RWPE2 (cell line): ENCODE results near the gene RPSA.
"Not testable (repeated sequence)": the region's sequence is repeated elsewhere in the genome, so short reads cannot be mapped to it uniquely, and the experiment has no call there.

Experiments used
- ATAC-seq: fragments of 200-7000 bp; cut with Tn5 transposase; 3 replicates; pipeline ENCODE4 v1.9.1; 2021; ENCODE audit warnings: low read depth
- DNase-seq: peaks from one replicate; pipeline ENCODE4 v3.0.0-alpha.2; 2020; ENCODE audit warnings: low spot score
- H3K27ac ChIP-seq: fragments of 450-650 bp; 2 replicates; pipeline ENCODE4 v1.5.1; 2017; ENCODE audit warnings: mild to moderate bottlenecking; ENCODE audit not compliant: poor library complexity, severe bottlenecking
- H3K27me3 ChIP-seq: fragments of 250-450 bp; sonication (Bioruptor Pico); 2 replicates; pipeline ENCODE4 v1.5.1; 2021; ENCODE audit warnings: mild to moderate bottlenecking, moderate library complexity; ENCODE audit not compliant: insufficient read depth, poor library complexity, severe bottlenecking
- H3K36me3 ChIP-seq: fragments of 250-450 bp; sonication (Bioruptor Pico); 2 replicates; pipeline ENCODE4 v1.5.1; 2020; ENCODE audit warnings: low read depth, mild to moderate bottlenecking, moderate library complexity
- H3K4me1 ChIP-seq: fragments of 250-450 bp; sonication (Bioruptor Pico); 2 replicates; pipeline ENCODE4 v1.5.1; 2021; ENCODE audit warnings: mild to moderate bottlenecking, moderate library complexity; ENCODE audit not compliant: insufficient read depth, poor library complexity, severe bottlenecking
- H3K4me3 ChIP-seq: fragments of 250-450 bp; sonication (Bioruptor Pico); 2 replicates; pipeline ENCODE4 v1.5.1; 2021; ENCODE audit warnings: mild to moderate bottlenecking, moderate library complexity; ENCODE audit not compliant: severe bottlenecking
- H3K9me3 ChIP-seq: fragments of 250-450 bp; sonication (Bioruptor Pico); 2 replicates; pipeline ENCODE4 v1.5.1; 2021; ENCODE audit warnings: mild to moderate bottlenecking, moderate library complexity; ENCODE audit not compliant: severe bottlenecking
- TF ChIP-seq, protein P1 (sequence below): fragments of 450-650 bp; IDR thresholded peaks from one replicate; pipeline ENCODE4 v1.5.1; 2017; ENCODE audit warnings: mild to moderate bottlenecking, moderate library complexity; ENCODE audit not compliant: poor library complexity, severe bottlenecking

Gene RPSA

GRCh38 chr3:39453134-39453533, 46.6 kb downstream of the RPSA start:
- Histone ChIP-seq H3K27me3 (no peaks in the 10 kb centered on the region), H3K4me1 (no peaks in the 10 kb centered on the region), H3K9me3 (no peaks in the 10 kb centered on the region), H3K36me3 (no peaks in the 10 kb centered on the region), H3K27ac (no peak overlapping the region), H3K4me3 (no peak overlapping the region)
- DNase-seq (no peak), ATAC-seq (no peak)
- TF ChIP-seq, protein P1, sequence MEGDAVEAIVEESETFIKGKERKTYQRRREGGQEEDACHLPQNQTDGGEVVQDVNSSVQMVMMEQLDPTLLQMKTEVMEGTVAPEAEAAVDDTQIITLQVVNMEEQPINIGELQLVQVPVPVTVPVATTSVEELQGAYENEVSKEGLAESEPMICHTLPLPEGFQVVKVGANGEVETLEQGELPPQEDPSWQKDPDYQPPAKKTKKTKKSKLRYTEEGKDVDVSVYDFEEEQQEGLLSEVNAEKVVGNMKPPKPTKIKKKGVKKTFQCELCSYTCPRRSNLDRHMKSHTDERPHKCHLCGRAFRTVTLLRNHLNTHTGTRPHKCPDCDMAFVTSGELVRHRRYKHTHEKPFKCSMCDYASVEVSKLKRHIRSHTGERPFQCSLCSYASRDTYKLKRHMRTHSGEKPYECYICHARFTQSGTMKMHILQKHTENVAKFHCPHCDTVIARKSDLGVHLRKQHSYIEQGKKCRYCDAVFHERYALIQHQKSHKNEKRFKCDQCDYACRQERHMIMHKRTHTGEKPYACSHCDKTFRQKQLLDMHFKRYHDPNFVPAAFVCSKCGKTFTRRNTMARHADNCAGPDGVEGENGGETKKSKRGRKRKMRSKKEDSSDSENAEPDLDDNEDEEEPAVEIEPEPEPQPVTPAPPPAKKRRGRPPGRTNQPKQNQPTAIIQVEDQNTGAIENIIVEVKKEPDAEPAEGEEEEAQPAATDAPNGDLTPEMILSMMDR, result no peak

DNA sequence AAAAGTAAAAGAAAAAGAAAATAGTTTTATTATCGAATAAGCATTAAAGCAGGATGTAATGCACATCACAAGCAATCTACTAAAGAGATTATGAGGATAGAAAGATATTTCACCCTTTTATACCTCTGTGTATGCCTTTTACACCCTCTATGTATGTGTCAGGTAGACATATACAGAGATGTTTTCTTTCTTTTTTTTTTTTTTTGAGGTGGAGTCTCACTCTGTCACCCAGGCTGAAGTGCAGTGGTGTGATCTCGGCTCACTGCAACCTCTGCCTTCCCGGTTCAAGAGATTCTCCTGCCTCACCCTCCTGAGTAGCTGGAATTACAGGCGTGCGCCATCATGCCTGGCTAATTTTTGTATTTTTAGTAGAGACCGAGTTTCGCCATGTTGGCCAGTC, 47.4 kb downstream of the RPSA start:
- ATAC-seq, result not testable (repeated sequence)

DNA sequence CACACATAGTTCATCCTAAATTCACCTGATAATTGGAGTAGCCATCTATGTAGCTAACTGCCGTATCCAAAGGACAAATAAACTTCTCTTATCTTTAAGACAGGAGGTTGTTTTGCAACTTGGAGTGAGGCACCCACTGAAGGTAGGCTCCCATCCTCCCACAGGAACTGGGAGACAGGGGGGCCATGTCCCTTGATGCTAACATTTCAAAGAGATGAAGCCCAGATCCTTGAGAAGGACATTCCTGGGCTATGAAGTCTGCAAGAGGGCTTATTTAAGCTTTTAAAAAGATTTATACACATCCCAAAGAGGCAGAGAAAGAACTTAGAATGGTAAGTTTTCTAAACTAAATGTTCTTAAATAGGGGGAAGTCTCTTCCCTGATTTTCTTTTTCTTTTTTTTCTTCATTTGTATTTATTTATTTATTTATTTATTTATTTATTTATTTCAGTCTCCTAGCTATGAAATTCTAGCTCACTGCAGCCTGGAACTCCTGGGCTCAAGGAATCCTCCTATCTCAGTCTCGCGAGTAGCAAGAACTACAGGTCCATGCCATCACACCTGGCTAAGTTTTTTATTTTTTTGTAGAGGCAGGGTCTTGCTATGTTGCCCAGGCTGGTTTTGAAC, 48.2 kb downstream of the RPSA start:
- no peak overlapping the region for H3K27ac ChIP-seq
- no peaks in the 10 kb centered on the region for H3K36me3 ChIP-seq
- ATAC-seq (no peak), DNase-seq (no peak)
- H3K9me3 ChIP-seq, result no peaks in the 10 kb centered on the region
- no peak overlapping the region for H3K4me3 ChIP-seq
- TF ChIP-seq, protein P1, result no peak
- H3K4me1 ChIP-seq, result no peaks in the 10 kb centered on the region
- no peaks in the 10 kb centered on the region for H3K27me3 ChIP-seq

More for the DNA sequence above, 47.4 kb downstream of the RPSA start:
- DNase-seq, H3K9me3 ChIP-seq, H3K27ac ChIP-seq, H3K4me3 ChIP-seq, H3K27me3 ChIP-seq, H3K36me3 ChIP-seq, H3K4me1 ChIP-seq: not testable (repeated sequence)

- TF ChIP-seq, protein P1, result no peak
- ATAC-seq (no peak), DNase-seq (no peak)
- Histone ChIP-seq H3K36me3 (no peaks in the 10 kb centered on the region), H3K9me3 (no peaks in the 10 kb centered on the region), H3K27me3 (no peaks in the 10 kb centered on the region), H3K27ac (no peak overlapping the region), H3K4me1 (no peaks in the 10 kb centered on the region), H3K4me3 (no peak overlapping the region)
Measured at GRCh38 chr3:39456159-39456558, 49.6 kb downstream of the RPSA start.

GRCh38 chr3:39457361-39457760, 50.8 kb downstream of the RPSA start:
- Histone ChIP-seq H3K27me3 (no peaks in the 10 kb centered on the region), H3K27ac (no peak overlapping the region), H3K4me3 (no peak overlapping the region), H3K36me3 (no peaks in the 10 kb centered on the region), H3K4me1 (no peaks in the 10 kb centered on the region), H3K9me3 (no peaks in the 10 kb centered on the region)
- no peak for ATAC-seq
- TF ChIP-seq, protein P1, result no peak
- DNase-seq, result no peak

GRCh38 chr3:39458579-39458978, 52.1 kb downstream of the RPSA start:
- not testable (repeated sequence) for ATAC-seq, H3K36me3 ChIP-seq, H3K9me3 ChIP-seq, H3K27ac ChIP-seq, H3K27me3 ChIP-seq, H3K4me3 ChIP-seq, DNase-seq, H3K4me1 ChIP-seq
